RWPE1 (cell line): ENCODE data around the gene BCL2L11.

ENCODE experiments used
- CTCF ChIA-PET: fragments of 350-600 bp; sonication (Branson Sonifier 250); formaldehyde crosslinking; extraction: SDS; loops from one replicate; lab custom pipeline; 2021; lab: Yijun Ruan, JAX
- POLR2A ChIA-PET: fragments of 400-600 bp; formaldehyde crosslinking; extraction: SDS; loops from one replicate; lab custom pipeline; 2020; ENCODE audit warnings: antibody characterized with exemption; ENCODE audit not compliant: low non-redundant PET; lab: Yijun Ruan, JAX
- DNase-seq: peaks from one replicate; pipeline ENCODE4 v3.0.0; 2012; ENCODE audit warnings: low spot score
- H3K27ac ChIP-seq: fragments of 450-650 bp; 2 replicates; pipeline ENCODE4 v1.5.1; 2017
- CTCF ChIP-seq: fragments of 450-650 bp; conservative IDR thresholded peaks from 2 replicates; pipeline ENCODE4 v1.5.1; 2017; ENCODE audit warnings: low read depth, mild to moderate bottlenecking

Gene BCL2L11

GRCh38 chr2:111201214-111201613 lies 80.5 kb downstream of the BCL2L11 start:
- ChIA-PET POLR2A (no interaction called here), CTCF (no interaction called here)
- DNase-seq: no peak
- TF ChIP-seq CTCF: no peak
- H3K27ac ChIP-seq: no peak overlapping the region

- no peak overlapping the region for H3K27ac ChIP-seq
- ChIA-PET POLR2A (no interaction called here), CTCF (interaction anchor here (0.9 kb wide), 1 partner anchor 10 kb away, joined by 3 read pairs; no protein-coding TSS in a partner anchor)
- no peak for TF ChIP-seq CTCF
- DNase-seq: no peak
Observed at GRCh38 chr2:111202266-111203040, 81.7 kb downstream of the BCL2L11 start.

- DNase-seq: no peak
- no peak overlapping the region for H3K27ac ChIP-seq
- ChIA-PET CTCF (no interaction called here), POLR2A (no interaction called here)
- TF ChIP-seq CTCF: no peak
Observed at GRCh38 chr2:111204706-111205105, 84.0 kb downstream of the BCL2L11 start.

DNA sequence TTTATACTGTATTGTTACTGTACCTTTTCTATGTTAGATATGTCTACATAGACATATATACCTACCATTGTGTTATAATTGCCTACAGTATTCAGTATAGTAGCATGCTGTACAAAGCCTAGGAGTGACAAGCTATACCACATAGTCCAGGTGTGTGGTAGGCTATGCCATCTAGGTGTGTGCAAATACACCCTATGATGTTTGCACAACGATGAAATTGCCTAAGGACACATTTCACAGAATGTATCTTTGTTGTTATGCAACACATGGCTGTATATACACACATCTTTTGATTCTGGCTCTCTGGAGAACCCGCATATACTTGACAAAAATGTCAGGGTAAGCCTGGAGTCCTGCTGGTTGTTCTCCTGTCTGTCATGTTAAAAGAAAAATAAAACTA lies 85.1 kb downstream of the BCL2L11 start:
- H3K27ac ChIP-seq: no peak overlapping the region
- TF ChIP-seq CTCF: no peak
- no peak for DNase-seq
- POLR2A ChIA-PET: no interaction called here
- CTCF ChIA-PET: no interaction called here

- no peak for TF ChIP-seq CTCF
- no peak for DNase-seq
- ChIA-PET POLR2A (no interaction called here), CTCF (no interaction called here)
- no peak overlapping the region for H3K27ac ChIP-seq
Observed at GRCh38 chr2:111207851-111208250, 87.1 kb downstream of the BCL2L11 start.

GRCh38 chr2:111208639-111209038 lies 87.9 kb downstream of the BCL2L11 start:
- CTCF ChIA-PET: no interaction called here
- no peak for TF ChIP-seq CTCF
- POLR2A ChIA-PET: no interaction called here
- no peak overlapping the region for H3K27ac ChIP-seq
- DNase-seq: no peak
